CD4-positive, alpha-beta T cell treated with Interleukin-12 subunit alpha and Interleukin-12 subunit beta, for 1 hour (primary cell): ENCODE measurements around the gene SEPTIN3.
"Not testable (repeated sequence)": the region's sequence is repeated elsewhere in the genome, so short reads cannot be mapped to it uniquely, and the experiment has no call there.

ENCODE experiments used
- DNase-seq: peaks from one replicate; pipeline ENCODE4 v3.0.0-alpha.2; 2020

SEPTIN3 gene

GRCh38 chr22:41940832-41941765, 28.1 kb upstream of the SEPTIN3 start:
- peak; percentile 92 for DNase-seq

- DNase-seq: no peak
Measured at GRCh38 chr22:41943661-41944209, 25.5 kb upstream of the SEPTIN3 start.

- peak; percentile 87 for DNase-seq
Measured at GRCh38 chr22:41946629-41947423, 22.4 kb upstream of the SEPTIN3 start, which contains the start of gene CENPM. Gene CENPM, minus strand, starts transcription at chr22:41947152. Its CDS starts 76 bp downstream, at chr22:41947076.

GRCh38 chr22:41947424-41948080, 21.7 kb upstream of the SEPTIN3 start:
- DNase-seq: no peak

GRCh38 chr22:41948142-41948541, 21.1 kb upstream of the SEPTIN3 start:
- no peak for DNase-seq

- not testable (repeated sequence) for DNase-seq
Measured at GRCh38 chr22:41948928-41949296, 20.3 kb upstream of the SEPTIN3 start.

GRCh38 chr22:41949297-41949965, 19.8 kb upstream of the SEPTIN3 start:
- DNase-seq: no peak

- DNase-seq: no peak
Measured at GRCh38 chr22:41951898-41952474, 17.3 kb upstream of the SEPTIN3 start, which contains the start of gene SMIM45. Gene SMIM45, plus strand, starts transcription at chr22:41952150.

GRCh38 chr22:41952713-41953112, 16.5 kb upstream of the SEPTIN3 start:
- no peak for DNase-seq

GRCh38 chr22:41957941-41958556, 11.2 kb upstream of the SEPTIN3 start:
- DNase-seq: no peak

- DNase-seq: no peak
Measured at GRCh38 chr22:41963453-41964111, 5.7 kb upstream of the SEPTIN3 start.

- no peak for DNase-seq
Measured at GRCh38 chr22:41964112-41964491, 5.1 kb upstream of the SEPTIN3 start.

GRCh38 chr22:41966225-41966606, 3.0 kb upstream of the SEPTIN3 start:
- no peak for DNase-seq

GRCh38 chr22:41966607-41967240, 2.5 kb upstream of the SEPTIN3 start:
- peak; percentile 62 for DNase-seq

GRCh38 chr22:41968601-41969000, 642 bp upstream of the SEPTIN3 start:
- no peak for DNase-seq

- no peak for DNase-seq
Measured at GRCh38 chr22:41970601-41971000, 1.4 kb downstream of the SEPTIN3 start.

- no peak for DNase-seq
Measured at GRCh38 chr22:41971431-41971830, 2.2 kb downstream of the SEPTIN3 start.

- DNase-seq: no peak
Measured at GRCh38 chr22:41974691-41975290, 5.5 kb downstream of the SEPTIN3 start.

- DNase-seq: no peak
Measured at GRCh38 chr22:41975299-41976069, 6.2 kb downstream of the SEPTIN3 start.
